SK-N-MC (cell line): Measurements from ENCODE around the gene TMEM255B.
A peak's percentile ranks its signal among the peaks of the same experiment; 100 is the strongest.

ENCODE experiments used
- DNase-seq: peaks from one replicate; pipeline ENCODE4 v3.0.0-alpha.2; 2011; ENCODE audit warnings: low read depth, low spot score
- H3K27ac ChIP-seq: fragments of 200-600 bp; sonication (generic); 2 replicates; pipeline ENCODE4 v1.5.1; 2016; ENCODE audit warnings: mixed run types
- H3K36me3 ChIP-seq: fragments of 200-600 bp; sonication (generic); 2 replicates; pipeline ENCODE4 v1.6.1; 2017; ENCODE audit warnings: antibody characterized with exemption, low read length, mixed read lengths; ENCODE audit not compliant: insufficient read depth
- H3K4me3 ChIP-seq: fragments of 200-600 bp; sonication (generic); 2 replicates; pipeline ENCODE4 v1.5.1; 2016
- H3K9ac ChIP-seq: fragments of 200-600 bp; sonication (generic); 2 replicates; pipeline ENCODE4 v1.8.0; 2017; ENCODE audit warnings: mixed run types, mixed read lengths; ENCODE audit not compliant: insufficient read length
- H3K9me3 ChIP-seq: fragments of 200-600 bp; sonication (generic); 2 replicates; pipeline ENCODE4 v1.6.1; 2017; ENCODE audit warnings: low read depth, mild to moderate bottlenecking, antibody characterized with exemption, low read length, moderate library complexity, mixed read lengths
- EZH2 ChIP-seq: fragments of 200-600 bp; sonication (generic); IDR thresholded peaks from one replicate; pipeline ENCODE4 v1.6.1; 2017; ENCODE audit warnings: antibody characterized with exemption
- FOXP2 ChIP-seq: optimal IDR thresholded peaks from 2 replicates; pipeline ENCODE3; 2011; ENCODE audit warnings: mild to moderate bottlenecking, moderate library complexity; ENCODE audit not compliant: insufficient read depth; ENCODE audit errors: extremely low read length, control extremely low read depth
- POLR2AphosphoS5 ChIP-seq: IDR thresholded peaks from 2 replicates; pipeline ENCODE4 v1.6.1; 2012; ENCODE audit warnings: mild to moderate bottlenecking, low read depth, low read length, borderline replicate concordance

Gene TMEM255B

DNA sequence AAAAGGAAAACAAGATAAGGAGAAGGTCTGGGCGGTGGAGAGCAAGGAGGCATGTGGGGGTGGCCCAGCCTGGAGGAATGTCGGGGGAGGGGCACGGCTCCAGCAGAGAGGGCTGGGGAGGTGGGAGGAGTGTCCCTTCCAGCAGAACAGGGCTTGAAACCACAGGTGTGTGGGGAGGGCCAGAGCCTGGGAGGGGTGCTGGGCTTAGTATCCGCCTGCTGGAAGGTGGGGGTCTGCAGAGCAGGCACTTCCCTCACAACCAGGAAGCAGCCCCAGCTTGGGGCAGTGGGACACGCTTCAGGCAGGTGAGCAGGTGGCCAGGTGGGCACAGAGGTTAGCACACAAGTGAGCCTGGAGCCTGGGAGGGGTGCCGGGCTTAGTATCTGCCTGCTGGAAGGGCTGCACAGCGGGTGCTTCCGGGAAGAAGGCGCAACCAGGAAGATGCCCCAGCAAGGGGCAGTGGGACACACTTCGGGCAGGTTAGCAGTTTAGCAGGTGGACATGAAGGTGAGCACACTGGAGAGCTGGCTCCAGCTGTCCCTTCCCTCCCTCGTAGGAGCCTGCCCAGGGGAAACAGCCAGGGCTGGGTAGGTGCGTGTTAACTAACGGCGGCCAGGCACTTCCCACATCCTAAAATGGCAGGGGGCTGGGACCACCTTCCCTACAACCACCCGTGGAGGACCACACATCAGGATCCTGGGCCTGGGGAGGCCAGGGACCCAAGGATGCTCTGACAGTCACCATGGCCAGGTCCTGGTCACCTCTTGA lies 101.8 kb downstream of the TMEM255B start:
- no peaks in the 10 kb centered on the region for H3K9me3 ChIP-seq
- no peak for DNase-seq
- no peak for TF ChIP-seq POLR2AphosphoS5
- H3K9ac ChIP-seq: no peak overlapping the region
- no peaks in the 10 kb centered on the region for H3K36me3 ChIP-seq
- no peak overlapping the region for H3K4me3 ChIP-seq
- H3K27ac ChIP-seq: no peak overlapping the region

GRCh38 chr13:113861433-113862030 lies 102.5 kb downstream of the TMEM255B start:
- no peak overlapping the region for H3K4me3 ChIP-seq
- no peaks in the 10 kb centered on the region for H3K36me3 ChIP-seq
- no peak for DNase-seq
- no peak overlapping the region for H3K9ac ChIP-seq
- TF ChIP-seq FOXP2: no peak
- no peak for TF ChIP-seq POLR2AphosphoS5
- H3K27ac ChIP-seq: no peak overlapping the region
- H3K9me3 ChIP-seq: no peaks in the 10 kb centered on the region

DNA sequence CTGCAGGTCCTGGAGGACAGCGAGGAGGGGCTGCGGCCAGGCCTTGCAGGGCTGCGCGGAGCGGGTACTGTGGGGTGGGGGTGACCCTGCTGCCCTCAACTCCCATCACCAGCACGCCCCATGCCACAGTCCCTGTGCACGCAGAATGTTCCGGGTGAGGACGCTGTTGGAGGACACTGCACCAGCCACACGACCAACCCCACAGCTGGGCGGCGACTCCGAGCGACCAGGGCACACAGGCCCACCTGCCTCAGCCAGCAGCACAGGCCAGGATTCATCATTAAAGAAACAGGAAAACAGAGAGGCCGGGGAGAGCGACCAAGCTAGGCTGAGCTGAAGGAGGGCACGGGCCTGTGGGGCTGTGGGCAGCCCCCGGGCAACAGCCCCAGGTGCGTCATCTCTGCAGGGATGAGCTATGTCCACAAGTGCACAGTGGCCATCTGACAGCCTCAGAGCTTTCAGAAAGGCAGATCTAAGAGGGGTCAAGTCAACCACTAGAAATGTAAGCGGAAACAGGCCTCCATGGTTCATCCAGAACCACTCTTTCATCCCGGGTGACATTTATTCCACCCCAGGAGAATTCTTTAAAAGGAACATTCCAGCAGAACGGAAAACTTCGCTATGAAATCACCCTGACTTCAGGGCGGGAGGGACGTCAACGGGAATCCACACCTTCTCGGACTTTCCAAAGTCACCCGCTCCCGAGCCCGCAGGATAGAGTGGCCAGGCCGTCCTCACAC lies 103.3 kb downstream of the TMEM255B start:
- Histone ChIP-seq H3K4me3 (no peak overlapping the region), H3K27ac (no peak overlapping the region), H3K9ac (no peak overlapping the region), H3K36me3 (no peaks in the 10 kb centered on the region), H3K9me3 (no peaks in the 10 kb centered on the region)
- DNase-seq: no peak
- TF ChIP-seq FOXP2 (no peak), POLR2AphosphoS5 (no peak), EZH2 (no peak)

DNA sequence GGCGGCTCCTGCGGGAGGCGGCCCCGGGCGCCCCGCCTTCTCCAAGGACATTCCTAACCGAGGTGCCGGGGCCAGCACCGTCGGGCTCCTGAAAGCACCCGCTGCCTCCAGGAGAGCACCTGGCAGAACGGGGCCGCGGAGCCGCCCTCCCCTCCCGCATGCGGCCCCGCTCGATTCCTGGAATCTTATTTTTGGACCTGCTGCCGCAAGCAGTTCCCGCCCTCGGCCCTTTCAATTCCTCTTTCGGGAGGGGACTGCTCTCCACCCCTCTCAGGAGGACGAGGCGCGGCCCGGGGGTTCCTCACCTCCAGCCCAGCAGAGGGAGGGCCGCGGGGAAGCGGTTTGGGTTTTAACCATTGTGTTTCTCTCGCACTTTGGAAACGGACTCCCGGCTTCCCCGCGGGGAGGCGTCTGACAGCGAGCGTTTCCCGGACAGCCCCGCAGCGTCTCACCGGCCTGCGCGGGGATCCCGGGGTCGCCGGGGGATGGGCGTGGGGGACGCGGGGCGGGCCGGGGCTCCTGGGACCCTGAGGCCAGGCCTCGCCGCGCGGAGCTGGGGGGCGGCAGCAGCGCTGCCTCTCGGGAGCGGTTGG lies 104.0 kb downstream of the TMEM255B start:
- H3K9me3 ChIP-seq: no peaks in the 10 kb centered on the region
- peak overlapping the region; percentile 75 for H3K4me3 ChIP-seq
- H3K9ac ChIP-seq: no peak overlapping the region
- H3K36me3 ChIP-seq: no peaks in the 10 kb centered on the region
- TF ChIP-seq EZH2 (no peak), POLR2AphosphoS5 (no peak), FOXP2 (no peak)
- DNase-seq: no peak
- H3K27ac ChIP-seq: no peak overlapping the region

GRCh38 chr13:113863524-113864272 lies 104.7 kb downstream of the TMEM255B start, which contains the start of gene GAS6:
Gene GAS6, minus strand, starts transcription at chr13:113864076. Its CDS starts 156 bp downstream, at chr13:113863920.
- Histone ChIP-seq H3K4me3 (peak within 1 kb of the TSS; percentile 75), H3K9me3 (no peaks in the 10 kb centered on the region), H3K9ac (no peak within 1 kb of the TSS), H3K27ac (no peak within 1 kb of the TSS), H3K36me3 (no peaks in the 10 kb centered on the region)
- TF ChIP-seq POLR2AphosphoS5: no peak
- no peak for TF ChIP-seq EZH2
- no peak for TF ChIP-seq FOXP2
- DNase-seq: no peak

GRCh38 chr13:113864273-113864890 lies 105.4 kb downstream of the TMEM255B start:
- Histone ChIP-seq H3K4me3 (peak overlapping the region; percentile 75), H3K9ac (no peak overlapping the region)

GRCh38 chr13:113865427-113865826 lies 106.4 kb downstream of the TMEM255B start:
- no peak for DNase-seq
- Histone ChIP-seq H3K9ac (no peak overlapping the region), H3K27ac (no peak overlapping the region), H3K4me3 (no peak overlapping the region), H3K36me3 (no peaks in the 10 kb centered on the region), H3K9me3 (no peaks in the 10 kb centered on the region)
- no peak for TF ChIP-seq EZH2
- no peak for TF ChIP-seq POLR2AphosphoS5
- no peak for TF ChIP-seq FOXP2

More at GRCh38 chr13:113864273-113864890, 105.4 kb downstream of the TMEM255B start:
- no peak for DNase-seq
- no peak overlapping the region for H3K27ac ChIP-seq
- no peaks in the 10 kb centered on the region for H3K36me3 ChIP-seq
- H3K9me3 ChIP-seq: no peaks in the 10 kb centered on the region
- TF ChIP-seq POLR2AphosphoS5 (no peak), EZH2 (peak; percentile 54)
